ENCODE measurements around the gene CHCHD4.
A peak's percentile ranks its signal among the peaks of the same experiment; 100 is the strongest.

CHCHD4 gene

DNA sequence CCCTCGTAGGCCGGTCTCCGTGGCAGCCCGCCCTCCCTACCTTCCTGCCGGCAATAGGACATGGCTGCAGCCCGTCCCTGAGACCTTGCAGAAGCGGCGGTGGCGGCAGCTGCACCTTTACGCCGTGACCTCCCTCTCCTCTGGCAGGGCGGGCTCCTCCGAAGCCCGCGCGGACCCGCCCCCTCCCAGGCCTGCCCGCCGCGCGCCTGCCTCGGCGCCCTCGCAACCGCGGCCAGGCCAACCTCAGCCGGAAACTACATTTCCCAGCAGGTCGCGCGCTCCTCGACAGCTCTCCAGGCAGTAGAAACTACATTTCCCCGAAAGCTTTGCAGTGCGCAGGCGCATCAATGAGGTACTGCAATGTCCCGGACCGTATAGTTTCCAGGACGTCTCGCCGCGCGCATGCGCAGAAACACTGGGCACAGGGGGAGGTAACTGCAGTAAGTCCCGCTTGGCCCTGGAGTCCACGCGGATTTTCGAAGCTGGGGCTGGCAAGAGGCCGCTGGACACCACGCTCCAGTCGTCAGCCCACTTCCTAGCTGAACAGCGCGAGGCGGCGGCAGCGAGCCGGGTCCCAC, at the start of gene CHCHD4, which contains the start of gene TMEM43:
Gene CHCHD4, minus strand, starts transcription at position 256 of the 578 bp plus-strand sequence. Its CDS starts 194 bp downstream, at position 62.
Gene TMEM43, plus strand, starts transcription at position 438 of the 578 bp plus-strand sequence. CDS start 142 bp downstream, outside the sequence.
- Mint-ChIP-seq H3K4me1 (peaks cover 43% of the 10 kb centered on the region), H3K4me3 (peak within 1 kb of the TSS; percentile 100), H3K36me3 (ENCODE audit: low read depth) (peaks cover 52% of the 10 kb centered on the region), H3K27me3 (ENCODE audit: low read depth, poor library complexity) (peaks cover 4% of the 10 kb centered on the region), H3K27ac (peak within 1 kb of the TSS; percentile 99), H3K9me3 (no peaks in the 10 kb centered on the region)
- TF ChIP-seq, protein P1, sequence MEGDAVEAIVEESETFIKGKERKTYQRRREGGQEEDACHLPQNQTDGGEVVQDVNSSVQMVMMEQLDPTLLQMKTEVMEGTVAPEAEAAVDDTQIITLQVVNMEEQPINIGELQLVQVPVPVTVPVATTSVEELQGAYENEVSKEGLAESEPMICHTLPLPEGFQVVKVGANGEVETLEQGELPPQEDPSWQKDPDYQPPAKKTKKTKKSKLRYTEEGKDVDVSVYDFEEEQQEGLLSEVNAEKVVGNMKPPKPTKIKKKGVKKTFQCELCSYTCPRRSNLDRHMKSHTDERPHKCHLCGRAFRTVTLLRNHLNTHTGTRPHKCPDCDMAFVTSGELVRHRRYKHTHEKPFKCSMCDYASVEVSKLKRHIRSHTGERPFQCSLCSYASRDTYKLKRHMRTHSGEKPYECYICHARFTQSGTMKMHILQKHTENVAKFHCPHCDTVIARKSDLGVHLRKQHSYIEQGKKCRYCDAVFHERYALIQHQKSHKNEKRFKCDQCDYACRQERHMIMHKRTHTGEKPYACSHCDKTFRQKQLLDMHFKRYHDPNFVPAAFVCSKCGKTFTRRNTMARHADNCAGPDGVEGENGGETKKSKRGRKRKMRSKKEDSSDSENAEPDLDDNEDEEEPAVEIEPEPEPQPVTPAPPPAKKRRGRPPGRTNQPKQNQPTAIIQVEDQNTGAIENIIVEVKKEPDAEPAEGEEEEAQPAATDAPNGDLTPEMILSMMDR (IDR thresholded peaks at IDR 0.05): no peak
- DNase-seq: peak; percentile 98

DNA sequence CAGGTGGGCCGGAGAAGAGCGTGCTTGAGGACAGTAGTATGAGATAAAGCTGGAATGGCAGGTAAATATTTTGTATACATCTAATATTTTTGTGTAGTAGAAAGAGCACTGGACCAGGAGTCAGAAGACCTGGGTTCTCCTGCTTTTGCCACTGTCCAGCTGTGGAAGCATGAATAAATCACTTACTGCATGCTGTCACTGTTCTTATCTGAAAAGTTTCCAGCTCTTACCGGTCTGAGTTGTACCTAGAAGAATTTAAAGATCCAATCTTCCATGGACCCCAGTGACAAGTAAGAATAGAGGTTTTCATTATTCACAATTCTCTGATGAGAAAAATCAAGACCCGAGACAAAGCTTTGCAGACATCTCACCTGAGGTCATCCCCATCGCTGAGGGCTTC, 47.8 kb upstream of the CHCHD4 start:
- TF ChIP-seq, protein P1 (IDR thresholded peaks at IDR 0.05): no peak

DNA sequence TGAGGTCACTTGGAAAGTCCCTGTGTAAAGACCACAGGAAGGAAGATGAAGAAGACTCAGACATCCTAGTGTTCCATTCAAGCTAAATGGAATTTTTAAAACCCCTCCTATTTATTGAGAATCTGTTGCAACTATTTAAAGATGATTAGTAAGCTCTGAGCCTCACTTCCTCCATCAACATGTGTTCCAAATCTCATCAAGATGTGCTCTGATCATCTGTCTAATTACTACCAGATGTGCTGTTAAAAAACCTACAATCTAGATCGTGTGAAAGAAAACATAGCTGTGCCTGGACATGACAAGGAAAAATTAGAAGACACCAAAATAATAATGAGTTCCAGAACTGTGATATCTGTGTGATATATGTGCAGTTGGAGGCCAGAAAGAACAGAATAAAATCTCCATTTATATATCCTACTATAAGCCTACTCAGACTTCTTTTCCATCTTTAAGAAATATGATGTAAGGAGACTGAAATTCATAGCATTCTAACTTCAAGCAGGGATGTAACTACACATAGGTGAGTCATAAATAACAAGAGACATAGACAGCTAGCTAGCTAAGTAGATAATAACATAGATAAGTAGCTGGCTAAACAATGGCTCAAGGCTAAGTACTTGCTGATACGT, 46.0 kb upstream of the CHCHD4 start:
- peaks cover 60% of the 10 kb centered on the region for H3K36me3 Mint-ChIP-seq (ENCODE audit: low read depth)

More for the DNA sequence above, 47.8 kb upstream of the CHCHD4 start:
- no peaks in the 10 kb centered on the region for H3K27me3 Mint-ChIP-seq (ENCODE audit: low read depth, poor library complexity)
- H3K4me1 Mint-ChIP-seq: peaks cover 25% of the 10 kb centered on the region
- DNase-seq: no peak
- H3K27ac Mint-ChIP-seq: no peak overlapping the region
- peaks cover 43% of the 10 kb centered on the region for H3K36me3 Mint-ChIP-seq (ENCODE audit: low read depth)
- no peak overlapping the region for H3K4me3 Mint-ChIP-seq
- no peaks in the 10 kb centered on the region for H3K9me3 Mint-ChIP-seq

DNA sequence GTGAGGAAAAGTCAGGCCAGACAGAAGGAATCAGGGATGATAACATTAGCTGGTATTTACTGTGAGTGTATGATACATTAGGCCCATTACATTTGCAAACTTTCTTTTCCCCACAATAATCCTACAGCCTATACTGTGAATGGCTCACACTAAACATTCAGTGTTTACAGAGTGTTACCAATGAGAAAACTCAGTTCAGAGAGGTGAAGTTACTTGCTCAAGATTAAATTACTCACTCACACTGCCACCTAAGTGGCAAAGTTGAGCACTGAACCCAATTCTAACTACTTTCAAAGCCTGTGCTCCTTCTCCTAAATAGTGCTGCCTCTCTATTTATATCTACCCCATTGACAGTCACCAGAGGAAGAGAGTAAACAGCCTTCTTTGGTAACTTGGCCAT, 45.2 kb upstream of the CHCHD4 start:
- Mint-ChIP-seq H3K27me3 (ENCODE audit: low read depth, poor library complexity) (no peaks in the 10 kb centered on the region), H3K9me3 (no peaks in the 10 kb centered on the region), H3K36me3 (ENCODE audit: low read depth) (peaks cover 68% of the 10 kb centered on the region), H3K4me1 (peaks cover 2% of the 10 kb centered on the region), H3K27ac (no peak overlapping the region), H3K4me3 (no peak overlapping the region)
- DNase-seq: no peak
- TF ChIP-seq, protein P1 (IDR thresholded peaks at IDR 0.05): no peak

More for the DNA sequence above, 46.0 kb upstream of the CHCHD4 start:
- Mint-ChIP-seq H3K27me3 (ENCODE audit: low read depth, poor library complexity) (no peaks in the 10 kb centered on the region), H3K4me1 (peaks cover 9% of the 10 kb centered on the region), H3K9me3 (no peaks in the 10 kb centered on the region), H3K27ac (no peak overlapping the region), H3K4me3 (no peak overlapping the region)
- TF ChIP-seq, protein P1 (IDR thresholded peaks at IDR 0.05): no peak
- no peak for DNase-seq

DNA sequence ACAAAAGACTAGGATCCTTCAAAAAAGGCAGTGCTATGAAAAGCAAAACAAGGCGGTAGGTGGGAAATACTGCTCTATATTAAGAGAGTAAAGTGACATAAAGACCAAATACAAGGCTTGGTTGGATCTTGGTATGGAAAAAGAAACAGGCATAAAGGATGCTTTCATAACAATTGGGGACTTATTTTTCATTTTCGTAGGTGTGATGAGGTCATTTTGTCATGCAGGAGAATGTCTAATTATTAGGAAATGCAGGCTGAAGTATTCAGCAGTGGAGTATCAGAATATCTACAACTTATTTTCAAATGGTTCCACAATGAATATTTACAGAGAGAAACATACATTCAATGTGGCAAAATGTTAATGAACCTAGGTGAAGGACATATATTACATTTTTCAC, 44.8 kb upstream of the CHCHD4 start:
- Mint-ChIP-seq H3K4me1 (no peaks in the 10 kb centered on the region), H3K4me3 (no peak overlapping the region), H3K27me3 (ENCODE audit: low read depth, poor library complexity) (no peaks in the 10 kb centered on the region), H3K27ac (no peak overlapping the region), H3K9me3 (no peaks in the 10 kb centered on the region), H3K36me3 (ENCODE audit: low read depth) (peaks cover 72% of the 10 kb centered on the region)
- DNase-seq: no peak
- TF ChIP-seq, protein P1 (IDR thresholded peaks at IDR 0.05): no peak
